ENCODE data around the gene POMZP3.
"Not testable (repeated sequence)": the region's sequence is repeated elsewhere in the genome, so short reads cannot be mapped to it uniquely, and the experiment has no call there.

- not testable (repeated sequence) for TF ChIP-seq CTCF, POLR2A (IDR thresholded peaks at IDR 0.05)
These were observed 17.2 kb downstream of the POMZP3 start for GRCh38 chr7:76609864-76610263.

Data from testis (tissue), 2 donors.